Thyroid gland (tissue), 4 donors: ENCODE results near the gene CD8B.
"Not testable (repeated sequence)": the region's sequence is repeated elsewhere in the genome, so short reads cannot be mapped to it uniquely, and the experiment has no call there.

Experiments used
- CTCF ChIP-seq, 6 experiments: fragments of 200-600 bp in 3 of 6; fragments of 450-650 bp in 3 of 6; sonication (generic) in 3 of 6; IDR thresholded peaks; one replicate each; pipeline ENCODE4 v1.5.1; 2016 to 2019; ENCODE audit warnings: antibody characterized with exemption in 6 of 6, mild to moderate bottlenecking in 2 of 6, inconsistent platforms in 1 of 6, moderate library complexity in 1 of 6
- POLR2A ChIP-seq, 2 donors: fragments of 450-650 bp; IDR thresholded peaks; one replicate each; pipeline ENCODE4 v1.6.1; 2017; ENCODE audit warnings: antibody characterized with exemption in 2 of 2, mild to moderate bottlenecking in 2 of 2, moderate library complexity in 1 of 2

GRCh38 chr2:86842607-86843234, 19.0 kb downstream of the CD8B start:
- not testable (repeated sequence) for TF ChIP-seq CTCF, POLR2A (IDR thresholded peaks at IDR 0.05)
